Measurements from ENCODE around the gene ABHD17A.

ABHD17A gene

GRCh38 chr19:1911995-1912394, 26.7 kb upstream of the ABHD17A start:
- no peak for DNase-seq (ENCODE audit: low spot score)
- in situ Hi-C loops (cut with MboI; ENCODE audit: low pct_unique_long_range_greater_than_20kb, low sequenced_read_pairs, unreplicated experiment), result no loop called here
- TF ChIP-seq, protein P1, sequence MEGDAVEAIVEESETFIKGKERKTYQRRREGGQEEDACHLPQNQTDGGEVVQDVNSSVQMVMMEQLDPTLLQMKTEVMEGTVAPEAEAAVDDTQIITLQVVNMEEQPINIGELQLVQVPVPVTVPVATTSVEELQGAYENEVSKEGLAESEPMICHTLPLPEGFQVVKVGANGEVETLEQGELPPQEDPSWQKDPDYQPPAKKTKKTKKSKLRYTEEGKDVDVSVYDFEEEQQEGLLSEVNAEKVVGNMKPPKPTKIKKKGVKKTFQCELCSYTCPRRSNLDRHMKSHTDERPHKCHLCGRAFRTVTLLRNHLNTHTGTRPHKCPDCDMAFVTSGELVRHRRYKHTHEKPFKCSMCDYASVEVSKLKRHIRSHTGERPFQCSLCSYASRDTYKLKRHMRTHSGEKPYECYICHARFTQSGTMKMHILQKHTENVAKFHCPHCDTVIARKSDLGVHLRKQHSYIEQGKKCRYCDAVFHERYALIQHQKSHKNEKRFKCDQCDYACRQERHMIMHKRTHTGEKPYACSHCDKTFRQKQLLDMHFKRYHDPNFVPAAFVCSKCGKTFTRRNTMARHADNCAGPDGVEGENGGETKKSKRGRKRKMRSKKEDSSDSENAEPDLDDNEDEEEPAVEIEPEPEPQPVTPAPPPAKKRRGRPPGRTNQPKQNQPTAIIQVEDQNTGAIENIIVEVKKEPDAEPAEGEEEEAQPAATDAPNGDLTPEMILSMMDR (IDR thresholded peaks at IDR 0.05; ENCODE audit: extremely low read depth, insufficient read depth, missing control alignments), result no peak

- TF ChIP-seq, protein P1 (IDR thresholded peaks at IDR 0.05; ENCODE audit: extremely low read depth, insufficient read depth, missing control alignments), result no peak
- no peak for DNase-seq (ENCODE audit: low spot score)
- in situ Hi-C loops (cut with MboI; ENCODE audit: low pct_unique_long_range_greater_than_20kb, low sequenced_read_pairs, unreplicated experiment), result no loop called here
Observed at GRCh38 chr19:1911098-1911497, 25.8 kb upstream of the ABHD17A start.

DNA sequence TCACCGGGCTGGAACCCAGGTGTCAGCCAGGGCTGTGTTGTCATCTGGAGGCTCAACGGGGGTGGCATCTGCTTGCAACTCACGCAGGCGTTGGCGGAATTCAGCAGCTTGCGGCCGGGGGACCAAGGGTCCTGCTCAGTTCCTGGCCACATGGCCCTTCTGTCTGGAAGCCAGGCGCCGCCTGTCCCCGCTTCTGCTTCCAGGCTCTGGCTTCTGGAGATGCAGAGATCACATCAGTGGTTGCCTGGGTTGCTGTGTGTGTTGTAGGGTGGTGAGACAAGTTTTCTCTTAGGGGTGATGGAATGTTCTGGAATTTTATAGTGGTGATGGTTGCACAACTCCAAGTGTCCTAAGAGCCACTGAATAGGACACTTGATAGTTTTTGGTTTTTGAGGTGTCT, 24.9 kb upstream of the ABHD17A start:
- TF ChIP-seq, protein P1 (IDR thresholded peaks at IDR 0.05; ENCODE audit: extremely low read depth, insufficient read depth, missing control alignments), result no peak
- in situ Hi-C loops (cut with MboI; ENCODE audit: low pct_unique_long_range_greater_than_20kb, low sequenced_read_pairs, unreplicated experiment), result no loop called here
- no peak for DNase-seq (ENCODE audit: low spot score)

DNA sequence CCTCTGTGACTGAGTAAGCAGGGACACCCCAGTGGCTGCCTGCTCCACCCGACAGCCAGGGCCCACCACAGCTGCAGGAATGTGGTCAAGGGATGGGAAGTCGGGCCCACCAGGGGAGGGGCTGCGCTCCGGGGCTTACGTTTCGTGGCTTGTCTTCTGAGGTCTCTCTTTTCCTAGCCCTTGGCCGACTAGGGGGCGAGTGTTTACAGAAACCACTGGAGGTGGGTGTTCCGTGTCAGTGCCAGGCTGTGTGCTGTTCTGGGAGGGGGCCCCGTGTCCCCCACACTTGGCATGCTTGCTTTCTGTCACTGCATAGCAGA, 24.4 kb upstream of the ABHD17A start:
- no peak for DNase-seq (ENCODE audit: low spot score)
- TF ChIP-seq, protein P1 (IDR thresholded peaks at IDR 0.05; ENCODE audit: extremely low read depth, insufficient read depth, missing control alignments), result no peak
- in situ Hi-C loops (cut with MboI; ENCODE audit: low pct_unique_long_range_greater_than_20kb, low sequenced_read_pairs, unreplicated experiment), result no loop called here

DNA sequence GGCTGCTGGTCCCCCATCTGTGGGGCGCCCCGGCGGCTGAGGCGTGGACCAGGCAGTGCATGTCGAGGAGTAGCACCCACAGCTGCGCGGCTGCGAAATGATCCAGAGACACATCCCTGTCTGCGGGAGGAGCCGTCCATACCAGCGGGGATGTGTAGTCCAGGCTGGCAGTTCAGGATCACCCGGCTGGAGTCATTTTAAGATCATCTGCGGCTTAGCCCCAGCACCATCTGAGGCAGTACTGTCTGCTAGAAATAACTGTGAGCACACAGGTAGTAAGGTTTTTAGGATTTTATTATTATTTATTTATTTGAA, 23.0 kb upstream of the ABHD17A start:
- no peak for DNase-seq (ENCODE audit: low spot score)
- TF ChIP-seq, protein P1 (IDR thresholded peaks at IDR 0.05; ENCODE audit: extremely low read depth, insufficient read depth, missing control alignments), result no peak
- in situ Hi-C loops (cut with MboI; ENCODE audit: low pct_unique_long_range_greater_than_20kb, low sequenced_read_pairs, unreplicated experiment), result no loop called here

GRCh38 chr19:1907563-1908363, 22.5 kb upstream of the ABHD17A start:
- in situ Hi-C loops (cut with MboI; ENCODE audit: low pct_unique_long_range_greater_than_20kb, low sequenced_read_pairs, unreplicated experiment), result no loop called here
- TF ChIP-seq, protein P1 (IDR thresholded peaks at IDR 0.05; ENCODE audit: extremely low read depth, insufficient read depth, missing control alignments), result no peak
- no peak for DNase-seq (ENCODE audit: low spot score)

Measured in GM13977 (cell line).